Measurements from ENCODE around the gene PRLH. TPM values are rescaled to one million over a fixed set of nuclear protein-coding genes. Genes with fewer than 3 reads are reported as not detected.

Gene PRLH
- total RNA-seq, 1 donor from 2014 or later, result not detected

DNA sequence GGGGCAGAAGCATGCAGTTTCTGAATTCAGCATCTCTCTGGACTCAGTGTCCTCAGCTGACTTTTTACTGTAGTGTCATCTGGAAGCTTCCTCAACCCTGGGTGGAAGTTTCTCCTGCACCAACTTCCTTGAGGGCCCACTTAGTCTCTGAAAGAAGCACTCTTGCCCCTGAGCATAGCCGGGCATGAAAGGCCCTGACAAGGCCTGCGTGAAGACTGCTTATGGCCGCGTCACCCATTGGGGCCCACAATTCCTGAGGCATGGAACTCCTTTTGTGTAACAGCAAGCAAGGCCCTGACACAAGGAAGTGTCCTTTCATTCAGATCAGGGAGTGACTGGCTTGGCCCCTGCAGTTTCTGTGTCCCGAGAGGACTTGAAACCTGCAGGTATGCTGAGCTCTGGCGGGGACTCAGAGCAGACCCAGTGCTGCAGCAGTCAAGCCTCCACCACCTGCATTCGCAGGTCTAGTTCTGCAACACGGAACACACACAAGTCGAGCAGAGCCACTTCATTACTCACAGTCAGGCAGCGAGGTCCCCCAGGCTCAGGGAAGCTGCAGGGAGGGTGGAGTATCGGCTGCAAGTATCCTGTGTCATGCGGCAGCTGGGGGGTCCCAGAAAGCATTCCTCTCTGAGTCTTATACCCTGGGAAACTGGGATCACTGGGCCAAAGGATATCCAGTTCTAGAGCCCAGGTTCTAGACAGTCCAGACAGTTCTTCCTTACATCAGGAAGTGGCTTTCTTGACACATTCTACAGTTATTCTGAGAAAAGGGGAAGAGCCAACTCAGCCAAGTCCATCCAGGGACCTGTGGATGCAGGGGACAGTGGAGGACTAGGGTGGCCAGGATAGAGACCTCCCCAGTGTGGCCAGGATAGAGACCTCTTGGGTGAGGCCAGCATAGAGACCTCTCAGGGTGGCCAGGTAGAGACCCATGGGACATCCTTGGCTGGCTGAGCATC is 35.6 kb upstream of the PRLH start:
- no peak overlapping the region for H3K27ac Mint-ChIP-seq
- H3K9me3 Mint-ChIP-seq (ENCODE audit: low read depth), result no peaks in the 10 kb centered on the region
- no peaks in the 10 kb centered on the region for H3K36me3 Mint-ChIP-seq (ENCODE audit: insufficient read depth)
- DNase-seq (ENCODE audit: low spot score, unreplicated experiment), result no peak
- H3K4me3 Mint-ChIP-seq (ENCODE audit: low read depth), result no peak overlapping the region
- peaks cover 12% of the 10 kb centered on the region for H3K27me3 Mint-ChIP-seq
- TF ChIP-seq, protein P1, sequence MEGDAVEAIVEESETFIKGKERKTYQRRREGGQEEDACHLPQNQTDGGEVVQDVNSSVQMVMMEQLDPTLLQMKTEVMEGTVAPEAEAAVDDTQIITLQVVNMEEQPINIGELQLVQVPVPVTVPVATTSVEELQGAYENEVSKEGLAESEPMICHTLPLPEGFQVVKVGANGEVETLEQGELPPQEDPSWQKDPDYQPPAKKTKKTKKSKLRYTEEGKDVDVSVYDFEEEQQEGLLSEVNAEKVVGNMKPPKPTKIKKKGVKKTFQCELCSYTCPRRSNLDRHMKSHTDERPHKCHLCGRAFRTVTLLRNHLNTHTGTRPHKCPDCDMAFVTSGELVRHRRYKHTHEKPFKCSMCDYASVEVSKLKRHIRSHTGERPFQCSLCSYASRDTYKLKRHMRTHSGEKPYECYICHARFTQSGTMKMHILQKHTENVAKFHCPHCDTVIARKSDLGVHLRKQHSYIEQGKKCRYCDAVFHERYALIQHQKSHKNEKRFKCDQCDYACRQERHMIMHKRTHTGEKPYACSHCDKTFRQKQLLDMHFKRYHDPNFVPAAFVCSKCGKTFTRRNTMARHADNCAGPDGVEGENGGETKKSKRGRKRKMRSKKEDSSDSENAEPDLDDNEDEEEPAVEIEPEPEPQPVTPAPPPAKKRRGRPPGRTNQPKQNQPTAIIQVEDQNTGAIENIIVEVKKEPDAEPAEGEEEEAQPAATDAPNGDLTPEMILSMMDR (IDR thresholded peaks at IDR 0.05; ENCODE audit: unreplicated experiment), result no peak
- peaks cover 4% of the 10 kb centered on the region for H3K4me1 Mint-ChIP-seq (ENCODE audit: low read depth)

- Mint-ChIP-seq H3K27me3 (peaks cover 10% of the 10 kb centered on the region), H3K9me3 (ENCODE audit: low read depth) (no peaks in the 10 kb centered on the region), H3K4me3 (ENCODE audit: low read depth) (no peak overlapping the region), H3K36me3 (ENCODE audit: insufficient read depth) (no peaks in the 10 kb centered on the region), H3K4me1 (ENCODE audit: low read depth) (peaks cover 4% of the 10 kb centered on the region), H3K27ac (peak overlapping the region; percentile 56)
- DNase-seq (ENCODE audit: low spot score, unreplicated experiment), result no peak
- TF ChIP-seq, protein P1 (IDR thresholded peaks at IDR 0.05; ENCODE audit: unreplicated experiment), result no peak
Observed at GRCh38 chr2:237532160-237532559, 34.2 kb upstream of the PRLH start.

- Mint-ChIP-seq H3K9me3 (ENCODE audit: low read depth) (no peaks in the 10 kb centered on the region), H3K36me3 (ENCODE audit: insufficient read depth) (no peaks in the 10 kb centered on the region), H3K27ac (no peak overlapping the region), H3K4me1 (ENCODE audit: low read depth) (peaks cover 4% of the 10 kb centered on the region), H3K27me3 (peaks cover 9% of the 10 kb centered on the region), H3K4me3 (ENCODE audit: low read depth) (no peak overlapping the region)
- TF ChIP-seq, protein P1 (IDR thresholded peaks at IDR 0.05; ENCODE audit: unreplicated experiment), result no peak
- no peak for DNase-seq (ENCODE audit: low spot score, unreplicated experiment)
Observed at GRCh38 chr2:237533668-237534161, 32.7 kb upstream of the PRLH start.

DNA sequence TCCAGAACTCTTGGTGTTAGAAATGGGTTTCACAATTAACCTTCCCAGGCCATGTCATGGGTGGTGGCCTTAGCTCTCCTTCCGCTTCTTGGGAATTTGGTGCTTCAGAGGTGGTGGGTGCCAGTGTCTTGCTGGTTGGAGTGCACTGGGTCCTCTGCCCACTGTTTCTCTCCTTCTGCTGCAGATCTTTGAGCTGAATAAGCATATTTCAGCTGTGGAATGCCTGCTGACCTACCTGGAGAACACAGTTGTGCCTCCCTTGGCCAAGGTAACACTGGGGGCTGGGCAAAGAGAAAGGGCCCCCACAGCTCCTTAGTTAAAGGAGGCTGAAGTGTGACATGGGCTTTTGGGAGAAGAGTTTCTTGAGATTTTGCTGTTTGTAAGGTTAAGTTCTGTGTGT is 32.0 kb upstream of the PRLH start:
- H3K4me3 Mint-ChIP-seq (ENCODE audit: low read depth), result no peak overlapping the region
- H3K9me3 Mint-ChIP-seq (ENCODE audit: low read depth), result no peaks in the 10 kb centered on the region
- no peak overlapping the region for H3K27ac Mint-ChIP-seq
- H3K36me3 Mint-ChIP-seq (ENCODE audit: insufficient read depth), result no peaks in the 10 kb centered on the region
- TF ChIP-seq, protein P1 (IDR thresholded peaks at IDR 0.05; ENCODE audit: unreplicated experiment), result no peak
- peaks cover 9% of the 10 kb centered on the region for H3K27me3 Mint-ChIP-seq
- H3K4me1 Mint-ChIP-seq (ENCODE audit: low read depth), result peaks cover 4% of the 10 kb centered on the region
- DNase-seq (ENCODE audit: low spot score, unreplicated experiment), result no peak

GRCh38 chr2:237535385-237536082 is 30.8 kb upstream of the PRLH start:
- TF ChIP-seq, protein P1 (IDR thresholded peaks at IDR 0.05; ENCODE audit: unreplicated experiment), result no peak
- Mint-ChIP-seq H3K9me3 (ENCODE audit: low read depth) (no peaks in the 10 kb centered on the region), H3K4me3 (ENCODE audit: low read depth) (no peak overlapping the region)

More at GRCh38 chr2:237535385-237536082, 30.8 kb upstream of the PRLH start:
- DNase-seq (ENCODE audit: low spot score, unreplicated experiment), result no peak
- no peaks in the 10 kb centered on the region for H3K36me3 Mint-ChIP-seq (ENCODE audit: insufficient read depth)
- peaks cover 9% of the 10 kb centered on the region for H3K27me3 Mint-ChIP-seq
- peak overlapping the region; percentile 37 for H3K27ac Mint-ChIP-seq
- peaks cover 4% of the 10 kb centered on the region for H3K4me1 Mint-ChIP-seq (ENCODE audit: low read depth)
